Measurements from ENCODE around the gene SLC8A1. TPM values are rescaled to one million over a fixed set of nuclear protein-coding genes. Genes with fewer than 3 reads are reported as not detected.
A peak's percentile ranks its signal among the peaks of the same experiment; 100 is the strongest.

The SLC8A1 gene
- total RNA-seq, 2 donors from 2014 or later, result 3.1 to 22.6 TPM

GRCh38 chr2:40197121-40197520, 254.8 kb downstream of the SLC8A1 start:
- intact Hi-C loops (cut with DNase I, micrococcal nuclease), result no loop called here
- DNase-seq (no peak), ATAC-seq (no peak)

DNA sequence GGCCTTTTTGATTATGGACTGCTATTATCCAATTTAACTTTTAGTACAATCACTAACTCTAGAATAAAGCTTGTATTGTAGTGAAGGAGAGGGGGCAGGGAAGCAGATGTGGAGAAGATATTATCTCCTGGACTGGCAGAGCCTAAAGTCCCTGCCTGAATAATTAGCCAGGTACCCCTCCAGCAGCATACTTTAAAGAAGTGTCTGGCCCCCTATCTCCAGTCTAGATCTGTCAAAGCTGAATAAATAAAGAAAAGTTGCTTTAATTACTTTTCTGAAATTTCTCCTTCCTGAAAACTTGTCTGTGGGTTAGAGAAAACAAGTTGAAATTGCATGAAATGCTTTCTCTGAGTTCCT, 258.2 kb downstream of the SLC8A1 start:
- no peak for DNase-seq
- ATAC-seq, result no peak
- intact Hi-C loops (cut with DNase I, micrococcal nuclease), result no loop called here

DNA sequence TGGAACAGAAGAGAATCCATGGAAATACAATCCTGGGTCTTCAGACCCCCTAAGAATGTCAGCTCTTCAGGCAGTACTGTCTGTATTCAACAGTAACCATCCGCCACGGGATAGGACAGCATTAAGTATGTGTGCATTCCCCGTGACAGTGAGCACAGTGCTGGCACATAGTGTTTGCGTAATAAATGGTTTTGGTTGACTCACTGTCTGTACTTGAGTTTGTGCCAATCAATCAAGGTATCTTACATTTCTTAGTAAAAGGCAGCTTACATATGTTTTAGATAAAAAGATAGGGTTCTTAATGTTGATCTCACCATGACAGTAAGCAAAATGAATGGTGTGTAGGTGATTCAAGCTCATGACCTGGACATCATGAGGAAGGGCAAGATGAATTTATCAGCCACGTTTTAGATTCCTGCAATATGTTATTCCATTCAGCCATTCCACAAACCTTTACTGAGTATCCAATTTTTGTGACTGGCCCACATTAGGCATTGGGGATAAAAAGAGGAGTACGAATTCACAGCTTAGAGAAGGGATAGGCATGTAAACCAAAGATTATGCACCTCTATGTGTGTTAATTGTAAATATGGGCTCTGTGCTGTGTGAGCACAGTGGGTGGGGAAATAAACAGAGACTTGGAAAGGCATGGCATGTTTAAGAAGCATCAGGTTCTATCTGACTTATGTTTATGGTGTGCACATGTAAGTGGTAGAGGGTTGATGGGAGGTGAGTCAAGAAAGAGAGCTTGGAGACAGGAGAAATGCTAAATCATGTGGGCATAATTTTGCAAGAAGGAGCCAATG, 258.8 kb downstream of the SLC8A1 start:
- ATAC-seq (peak; percentile 69), DNase-seq (no peak)
- intact Hi-C loops (cut with DNase I, micrococcal nuclease), result no loop called here

DNA sequence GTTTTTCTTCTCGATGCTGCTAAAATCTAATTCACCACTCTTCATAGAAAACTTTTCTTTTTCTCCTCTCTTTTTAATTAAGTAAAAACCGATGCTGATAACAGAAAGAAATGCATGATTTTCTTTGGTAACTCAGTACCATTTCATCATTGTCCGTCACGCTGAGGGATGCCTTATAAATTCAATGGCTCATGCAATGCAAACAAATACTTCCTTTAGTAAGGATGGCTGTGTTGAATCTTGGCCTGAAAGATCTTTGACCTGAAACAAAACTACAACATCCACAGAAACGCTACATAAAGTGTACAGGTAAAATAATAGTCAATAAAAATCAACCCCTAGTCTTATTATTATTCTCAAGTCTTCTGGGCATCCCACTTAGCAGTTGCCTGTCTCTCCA, 261.4 kb downstream of the SLC8A1 start:
- ATAC-seq (no peak), DNase-seq (no peak)
- intact Hi-C loops (cut with DNase I, micrococcal nuclease), result no loop called here

GRCh38 chr2:40189881-40190280, 262.0 kb downstream of the SLC8A1 start:
- ATAC-seq (no peak), DNase-seq (no peak)
- intact Hi-C loops (cut with DNase I, micrococcal nuclease), result no loop called here

DNA sequence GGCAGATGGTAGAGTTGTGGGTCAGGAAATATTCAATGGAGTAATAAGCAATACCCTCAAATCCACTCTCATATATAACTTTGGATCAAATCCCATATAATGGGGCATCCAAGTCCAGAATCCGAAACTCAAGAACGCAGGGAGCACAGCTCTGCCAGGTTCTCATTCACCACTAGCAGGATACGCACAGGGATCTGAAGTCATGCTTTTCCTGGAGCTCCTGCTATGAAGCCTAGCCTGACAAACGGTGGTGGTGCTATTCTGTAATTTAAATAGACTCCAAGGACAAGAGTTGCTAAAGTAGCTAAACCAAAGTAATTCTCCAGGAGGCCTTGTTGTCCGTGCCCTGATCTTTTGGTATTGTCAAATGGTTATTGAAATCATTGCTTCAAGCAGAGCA, 264.8 kb downstream of the SLC8A1 start:
- intact Hi-C loops (cut with DNase I, micrococcal nuclease), result no loop called here
- ATAC-seq, result no peak
- DNase-seq, result no peak

- ATAC-seq (no peak), DNase-seq (no peak)
- intact Hi-C loops (cut with DNase I, micrococcal nuclease), result no loop called here
Observed at GRCh38 chr2:40184551-40184950, 267.3 kb downstream of the SLC8A1 start.

GRCh38 chr2:40181855-40182254, 270.0 kb downstream of the SLC8A1 start:
- intact Hi-C loops (cut with DNase I, micrococcal nuclease), result no loop called here
- no peak for DNase-seq
- ATAC-seq, result no peak

DNA sequence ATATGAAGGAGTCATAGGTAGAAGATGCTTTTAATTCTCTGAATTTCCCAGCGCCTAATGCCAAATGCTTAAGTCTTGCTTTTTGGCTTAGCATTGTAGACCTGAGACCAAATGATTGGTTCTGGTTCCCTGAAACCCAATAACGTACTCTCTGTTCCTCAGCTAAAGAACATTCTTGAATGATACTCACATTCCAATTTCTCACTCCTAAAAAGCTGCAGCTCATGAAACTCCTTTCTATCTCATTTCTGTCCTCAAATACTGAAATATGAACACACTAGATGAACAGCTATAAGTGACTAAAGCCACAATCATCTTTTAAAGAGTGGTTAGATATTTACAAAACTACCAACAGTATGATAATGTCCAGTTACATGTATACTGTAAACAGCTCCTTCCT, 272.1 kb downstream of the SLC8A1 start:
- ATAC-seq (no peak), DNase-seq (no peak)
- intact Hi-C loops (cut with DNase I, micrococcal nuclease), result no loop called here

DNA sequence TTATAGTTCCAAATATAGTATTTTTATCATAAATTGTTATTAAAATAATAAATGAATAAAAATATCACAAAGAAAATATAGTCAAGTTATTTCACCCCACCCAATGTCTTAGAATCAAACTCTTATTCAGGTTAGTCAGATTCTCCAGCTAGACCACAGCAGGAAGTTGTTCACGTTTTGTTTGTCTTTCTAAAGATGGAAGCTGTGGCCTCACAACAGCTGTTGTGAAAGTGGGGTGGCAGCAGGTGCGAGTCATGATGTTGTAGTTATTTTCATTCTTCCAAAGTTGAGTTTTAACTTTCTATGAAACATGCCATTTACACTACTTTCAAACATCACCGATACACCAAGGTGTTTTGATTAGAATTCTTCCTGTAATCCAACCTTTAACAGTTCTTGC, 272.9 kb downstream of the SLC8A1 start:
- ATAC-seq, result no peak
- DNase-seq, result no peak
- intact Hi-C loops (cut with DNase I, micrococcal nuclease), result no loop called here

GRCh38 chr2:40178171-40178778, 273.6 kb downstream of the SLC8A1 start:
- intact Hi-C loops (cut with DNase I, micrococcal nuclease), result no loop called here
- ATAC-seq (no peak), DNase-seq (no peak)

DNA sequence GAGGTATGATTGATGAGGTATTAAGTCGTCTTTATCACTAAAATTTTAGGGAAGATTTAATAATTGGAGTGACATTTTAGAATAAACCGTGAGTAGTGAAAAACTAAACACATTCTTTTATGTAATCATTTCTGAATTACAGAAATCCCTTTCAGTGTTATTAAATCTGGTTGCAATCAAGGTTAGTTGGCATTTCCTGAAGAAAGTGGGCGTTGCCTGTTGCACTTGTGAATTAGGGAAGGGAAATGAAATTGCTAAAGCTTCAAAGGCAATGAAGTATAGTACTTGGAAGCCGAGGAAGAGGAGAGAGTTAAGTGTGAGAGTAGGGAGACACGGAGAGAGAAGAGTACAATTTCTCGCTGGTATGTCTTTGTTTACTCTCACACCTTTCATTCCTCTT, 274.5 kb downstream of the SLC8A1 start:
- intact Hi-C loops (cut with DNase I, micrococcal nuclease), result no loop called here
- DNase-seq (no peak), ATAC-seq (no peak)

- ATAC-seq (no peak), DNase-seq (no peak)
- intact Hi-C loops (cut with DNase I, micrococcal nuclease), result no loop called here
Observed at GRCh38 chr2:40173276-40173675, 278.6 kb downstream of the SLC8A1 start.

GRCh38 chr2:40169856-40170255, 282.0 kb downstream of the SLC8A1 start:
- ATAC-seq, result no peak
- DNase-seq, result no peak
- intact Hi-C loops (cut with DNase I, micrococcal nuclease), result no loop called here

GRCh38 chr2:40169430-40169829, 282.5 kb downstream of the SLC8A1 start:
- ATAC-seq (no peak), DNase-seq (no peak)
- intact Hi-C loops (cut with DNase I, micrococcal nuclease), result no loop called here

- DNase-seq (no peak), ATAC-seq (no peak)
- intact Hi-C loops (cut with DNase I, micrococcal nuclease), result no loop called here
Observed at GRCh38 chr2:40168546-40168945, 283.3 kb downstream of the SLC8A1 start.

DNA sequence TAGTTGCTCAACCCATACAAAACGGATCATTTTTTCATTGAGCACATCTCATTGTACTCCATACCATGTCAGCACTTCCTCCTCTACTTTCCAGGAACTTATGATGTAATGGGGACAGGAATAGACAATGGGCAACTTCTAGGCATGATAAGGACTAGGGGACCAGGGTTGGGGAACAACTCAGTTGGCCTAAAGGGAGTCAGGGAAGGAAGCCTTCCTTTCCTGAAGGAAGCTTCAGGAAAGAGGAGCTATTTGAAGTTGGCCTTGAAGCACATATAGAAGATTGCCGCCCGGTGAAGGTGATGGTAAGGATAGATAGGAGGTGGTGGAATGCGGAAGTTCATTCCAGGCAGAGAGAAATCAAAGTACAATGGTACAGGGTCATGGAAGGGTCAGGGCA, 283.9 kb downstream of the SLC8A1 start:
- DNase-seq (peak; percentile 23 to 27), ATAC-seq (peak; percentile 99)
- intact Hi-C loops (cut with DNase I, micrococcal nuclease), result no loop called here

DNA sequence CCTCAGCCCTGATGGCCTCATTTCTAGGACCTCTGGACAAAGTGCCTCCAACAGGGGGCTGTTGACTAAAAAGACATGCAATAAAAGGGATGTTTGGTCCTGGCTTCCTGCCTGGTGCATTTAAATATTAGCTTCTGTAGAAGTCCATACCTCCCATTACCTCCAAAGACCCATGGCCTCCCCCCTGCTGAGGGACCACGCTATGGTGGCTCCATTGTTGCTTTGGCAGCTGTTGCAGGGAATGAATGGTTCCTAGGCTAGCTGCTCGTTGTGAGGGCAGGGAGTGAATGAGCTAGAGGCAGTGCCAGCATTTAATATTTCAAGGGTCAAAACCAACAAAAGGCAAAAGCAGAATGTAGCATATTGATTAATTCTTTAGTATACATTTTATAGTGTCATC, 285.9 kb downstream of the SLC8A1 start:
- intact Hi-C loops (cut with DNase I, micrococcal nuclease), result no loop called here
- ATAC-seq, result no peak
- DNase-seq, result no peak

- no peak for DNase-seq
- no peak for ATAC-seq
Observed at GRCh38 chr2:40165509-40165844, 286.4 kb downstream of the SLC8A1 start.

GRCh38 chr2:40164736-40165508, 287.0 kb downstream of the SLC8A1 start:
- intact Hi-C loops (cut with DNase I, micrococcal nuclease), result no loop called here
- DNase-seq, result no peak
- ATAC-seq, result no peak

More at GRCh38 chr2:40165509-40165844, 286.4 kb downstream of the SLC8A1 start:
- intact Hi-C loops (cut with DNase I, micrococcal nuclease), result no loop called here

All from left colon (tissue), 2 donors.